Hepatocyte (in vitro differentiated cells): ENCODE results near the gene FHL3.

Experiments used
- EZH2 ChIP-seq: fragments of 200-600 bp; sonication (generic); IDR thresholded peaks from 2 replicates; pipeline ENCODE4 v1.6.1; 2016; ENCODE audit warnings: antibody characterized with exemption, mild to moderate bottlenecking, borderline replicate concordance
- TF ChIP-seq, protein P1 (sequence below): fragments of 200-600 bp; sonication (generic); IDR thresholded peaks from 2 replicates; pipeline ENCODE4 v1.5.1; 2016; ENCODE audit warnings: antibody characterized with exemption, mild to moderate bottlenecking; ENCODE audit not compliant: poor library complexity

GRCh38 chr1:37951783-37952624, 53.3 kb downstream of the FHL3 start:
- TF ChIP-seq, protein P1, sequence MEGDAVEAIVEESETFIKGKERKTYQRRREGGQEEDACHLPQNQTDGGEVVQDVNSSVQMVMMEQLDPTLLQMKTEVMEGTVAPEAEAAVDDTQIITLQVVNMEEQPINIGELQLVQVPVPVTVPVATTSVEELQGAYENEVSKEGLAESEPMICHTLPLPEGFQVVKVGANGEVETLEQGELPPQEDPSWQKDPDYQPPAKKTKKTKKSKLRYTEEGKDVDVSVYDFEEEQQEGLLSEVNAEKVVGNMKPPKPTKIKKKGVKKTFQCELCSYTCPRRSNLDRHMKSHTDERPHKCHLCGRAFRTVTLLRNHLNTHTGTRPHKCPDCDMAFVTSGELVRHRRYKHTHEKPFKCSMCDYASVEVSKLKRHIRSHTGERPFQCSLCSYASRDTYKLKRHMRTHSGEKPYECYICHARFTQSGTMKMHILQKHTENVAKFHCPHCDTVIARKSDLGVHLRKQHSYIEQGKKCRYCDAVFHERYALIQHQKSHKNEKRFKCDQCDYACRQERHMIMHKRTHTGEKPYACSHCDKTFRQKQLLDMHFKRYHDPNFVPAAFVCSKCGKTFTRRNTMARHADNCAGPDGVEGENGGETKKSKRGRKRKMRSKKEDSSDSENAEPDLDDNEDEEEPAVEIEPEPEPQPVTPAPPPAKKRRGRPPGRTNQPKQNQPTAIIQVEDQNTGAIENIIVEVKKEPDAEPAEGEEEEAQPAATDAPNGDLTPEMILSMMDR, result no peak
- TF ChIP-seq EZH2, result no peak
